Retinal pigment epithelial cell (primary cell): ENCODE results near the gene GPR32.
"Not testable (repeated sequence)": the region's sequence is repeated elsewhere in the genome, so short reads cannot be mapped to it uniquely, and the experiment has no call there.

Source experiments
- DNase-seq: peaks from one replicate; pipeline ENCODE4 v3.0.0-alpha.2; 2010; ENCODE audit warnings: low read depth
- H3K4me3 ChIP-seq: 2 replicates; pipeline ENCODE4 v1.5.1; 2011; ENCODE audit warnings: mild to moderate bottlenecking, low read length, control low read depth, moderate library complexity
- CTCF ChIP-seq: conservative IDR thresholded peaks from 2 replicates; pipeline ENCODE4 v1.5.1; 2011; ENCODE audit warnings: low read depth, low read length, control low read depth, inconsistent platforms

GPR32 gene, protein sequence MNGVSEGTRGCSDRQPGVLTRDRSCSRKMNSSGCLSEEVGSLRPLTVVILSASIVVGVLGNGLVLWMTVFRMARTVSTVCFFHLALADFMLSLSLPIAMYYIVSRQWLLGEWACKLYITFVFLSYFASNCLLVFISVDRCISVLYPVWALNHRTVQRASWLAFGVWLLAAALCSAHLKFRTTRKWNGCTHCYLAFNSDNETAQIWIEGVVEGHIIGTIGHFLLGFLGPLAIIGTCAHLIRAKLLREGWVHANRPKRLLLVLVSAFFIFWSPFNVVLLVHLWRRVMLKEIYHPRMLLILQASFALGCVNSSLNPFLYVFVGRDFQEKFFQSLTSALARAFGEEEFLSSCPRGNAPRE

GRCh38 chr19:50770164-50770563 lies at the start of gene GPR32:
GPR32 (plus strand) TSS chr19:50770464; CDS start chr19:50770601, 137 bp downstream.
- not testable (repeated sequence) for H3K4me3 ChIP-seq, DNase-seq

GRCh38 chr19:50720921-50721381 lies 49.3 kb upstream of the GPR32 start:
- no peak for DNase-seq
- no peak overlapping the region for H3K4me3 ChIP-seq
- no peak for TF ChIP-seq CTCF

- DNase-seq: no peak
- H3K4me3 ChIP-seq: no peak overlapping the region
- TF ChIP-seq CTCF: no peak
These were observed 48.7 kb upstream of the GPR32 start for GRCh38 chr19:50721441-50722137.

DNA sequence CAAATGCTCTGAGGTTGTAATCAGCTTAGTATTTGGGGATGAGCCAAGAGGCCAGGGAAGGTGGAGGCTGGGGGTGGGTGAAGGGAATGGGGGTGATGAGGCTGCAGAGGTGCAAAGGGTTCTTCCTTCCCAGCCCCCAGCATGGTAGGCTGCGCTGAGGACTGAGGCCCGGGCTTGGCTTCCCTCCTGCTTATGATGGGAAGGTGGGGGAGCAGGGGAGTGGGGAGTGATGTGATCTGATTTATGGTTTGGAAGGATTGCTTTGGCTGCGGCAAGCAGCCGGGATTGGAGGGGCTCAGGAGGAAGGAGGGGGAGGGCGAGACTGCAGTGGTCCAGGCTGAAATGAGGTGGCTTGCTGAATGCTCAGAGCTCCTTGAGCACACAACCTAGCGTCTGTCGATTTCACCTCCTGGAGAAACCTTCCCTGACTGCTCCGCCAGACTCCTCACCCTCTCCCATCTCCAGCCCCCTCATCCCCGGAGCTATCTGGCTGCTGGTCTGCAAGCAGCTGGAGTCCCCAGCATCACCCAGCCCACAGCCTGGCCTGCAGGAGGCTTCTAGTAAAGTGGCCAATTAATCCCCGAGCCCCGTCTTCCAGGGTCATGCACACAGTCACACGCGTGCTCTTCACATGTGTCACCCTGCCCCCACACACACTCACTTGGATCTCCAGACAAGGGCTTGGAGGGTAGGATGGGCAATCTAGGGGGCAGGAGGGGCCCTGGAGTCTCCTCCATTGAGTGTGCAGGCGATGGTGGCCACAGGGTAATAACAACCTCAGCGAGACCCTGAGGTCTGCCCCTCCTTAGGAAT lies 47.9 kb upstream of the GPR32 start:
- DNase-seq: no peak
- no peak overlapping the region for H3K4me3 ChIP-seq

GRCh38 chr19:50723069-50723468 lies 47.2 kb upstream of the GPR32 start, which contains the start of gene CLEC11A:
CLEC11A (plus strand) TSS chr19:50723364; CDS start chr19:50723526, 162 bp downstream.
- no peak for DNase-seq
- H3K4me3 ChIP-seq: no peak within 1 kb of the TSS
- TF ChIP-seq CTCF: no peak

More for the DNA sequence above, 47.9 kb upstream of the GPR32 start:
- TF ChIP-seq CTCF: no peak

DNA sequence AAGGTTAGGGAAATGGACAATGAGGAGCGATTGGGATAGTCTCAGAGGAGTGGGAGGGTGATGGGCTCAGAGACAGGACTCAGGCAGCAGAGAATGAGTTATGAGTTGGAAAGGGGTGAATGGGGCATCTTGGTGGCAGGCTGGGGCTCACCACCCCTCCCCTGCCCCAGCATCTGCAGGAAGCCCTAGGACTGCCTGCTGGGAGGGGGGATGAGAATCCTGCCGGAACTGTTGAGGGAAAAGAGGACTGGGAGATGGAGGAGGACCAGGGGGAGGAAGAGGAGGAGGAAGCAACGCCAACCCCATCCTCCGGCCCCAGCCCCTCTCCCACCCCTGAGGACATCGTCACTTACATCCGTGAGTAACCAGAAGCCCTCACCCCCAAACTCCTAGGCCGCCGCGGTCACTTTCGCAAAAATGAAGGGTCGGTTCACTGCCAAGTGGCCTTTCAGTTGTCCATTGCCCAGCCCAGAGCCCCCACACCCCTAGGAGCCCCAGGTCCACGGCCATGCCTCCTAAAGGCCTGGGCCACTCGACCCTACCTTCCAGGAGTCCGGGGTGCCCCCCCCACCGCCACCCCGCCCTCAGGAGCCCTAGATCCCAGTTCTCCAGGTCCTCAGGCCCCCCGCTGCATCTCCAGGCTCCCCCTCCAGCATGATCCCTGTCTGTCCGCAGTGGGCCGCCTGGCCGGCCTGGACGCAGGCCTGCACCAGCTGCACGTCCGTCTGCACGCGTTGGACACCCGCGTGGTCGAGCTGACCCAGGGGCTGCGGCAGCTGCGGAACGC lies 46.3 kb upstream of the GPR32 start:
- H3K4me3 ChIP-seq: no peak overlapping the region
- no peak for DNase-seq
- no peak for TF ChIP-seq CTCF
